ENCODE measurements around the gene NARF. TPM values are rescaled to one million over a fixed set of nuclear protein-coding genes. Genes with fewer than 3 reads are reported as not detected.

NARF gene
- total and polyA plus RNA-seq, 2 donors (not counting 3 experiments of a cell fraction or from before 2014, with no cell fraction given): 83.4 to 158 TPM

- Histone ChIP-seq H2AFZ (ENCODE audit: low read depth, low read length) (no peak overlapping the region), H3K79me2 (ENCODE audit: control insufficient read depth, insufficient read depth, low read length) (no peaks in the 10 kb centered on the region), H3K27me3 (ENCODE audit: control insufficient read depth in 2 of 2, insufficient read depth in 2 of 2, low read length in 2 of 2) (no peaks in the 10 kb centered on the region), H3K4me3 (replicated peaks in 1 of 3; ENCODE audit: insufficient read depth in 1 of 3, low read depth in 1 of 3, low read length in 3 of 3) (no peak overlapping the region), H3K9me1 (replicated peaks; ENCODE audit: control insufficient read depth, extremely low read depth, insufficient read depth, low read length) (no peaks in the 10 kb centered on the region), H3K9me3 (replicated peaks; ENCODE audit: control insufficient read depth, insufficient read depth, low read length) (no peaks in the 10 kb centered on the region), H3K9ac (replicated peaks; ENCODE audit: extremely low read depth, insufficient read depth, low read length) (no peak overlapping the region), H3K4me2 (ENCODE audit: insufficient read depth, low read length) (no peak overlapping the region), H3K36me3 (ENCODE audit: control insufficient read depth in 2 of 2, extremely low read depth in 1 of 2, insufficient read depth in 2 of 2, low read length in 2 of 2) (peaks cover 0 to 4% of the 10 kb centered on the region in 2 experiments), H3K4me1 (ENCODE audit: control insufficient read depth, extremely low read depth, insufficient read depth, low read length) (no peaks in the 10 kb centered on the region), H3K27ac (ENCODE audit: insufficient read depth, low read depth, low read length) (no peak overlapping the region), H4K20me1 (replicated peaks; ENCODE audit: control insufficient read depth, extremely low read depth, insufficient read depth, low read length) (no peaks in the 10 kb centered on the region)
- no peak for TF ChIP-seq JUN (IDR thresholded peaks at IDR 0.05; ENCODE audit: borderline replicate concordance, insufficient read depth, insufficient read length, low read depth)
- no peak for TF ChIP-seq MAX (IDR thresholded peaks at IDR 0.05; ENCODE audit: insufficient read depth, insufficient read length)
- no peak for TF ChIP-seq EZH2 (IDR thresholded peaks at IDR 0.05; ENCODE audit: borderline replicate concordance, low read depth, low read length, severe bottlenecking)
- TF ChIP-seq POLR2AphosphoS5 (IDR thresholded peaks at IDR 0.05; ENCODE audit: insufficient read depth, low read depth, low read length): no peak
- TF ChIP-seq FOS (IDR thresholded peaks at IDR 0.05; ENCODE audit: borderline replicate concordance, insufficient read depth, low read length): no peak
- no peak for TF ChIP-seq MYC (IDR thresholded peaks at IDR 0.05; ENCODE audit: low read depth, low read length)
- no peak for TF ChIP-seq POLR2A (IDR thresholded peaks at IDR 0.05; ENCODE audit: low read depth, low read length)
- no peak for TF ChIP-seq GATA2 (IDR thresholded peaks at IDR 0.05; ENCODE audit: insufficient read depth, insufficient read length, low read depth, low read length)
- no peak for TF ChIP-seq CTCF (IDR thresholded peaks at IDR 0.05; ENCODE audit: extremely low read depth in 1 of 2, insufficient read depth in 1 of 2, low read depth in 1 of 2, low read length in 2 of 2)
- DNase-seq (ENCODE audit: low read depth, low spot score): no peak
- ChIA-PET CTCF (no interaction called here), POLR2A (no interaction called here)
- no TSS peak for BruUV-seq (replicated peaks)
- intact Hi-C loops (cut with micrococcal nuclease): no loop called here
- dilution Hi-C loops (cut with MboI; ENCODE audit: extremely low pct_ligation_motif_present, low sequenced_read_pairs): no loop called here
- FAIRE-seq: no peak
These were observed 21.2 kb upstream of the NARF start for GRCh38 chr17:82437325-82437668.

Measured in endothelial cell of umbilical vein (primary cell).